IMR-90 (cell line): ENCODE data around the gene LMOD1. TPM values are rescaled to one million over a fixed set of nuclear protein-coding genes. Genes with fewer than 3 reads are reported as not detected.

Experiments used
- ATAC-seq: fragments of 200-7000 bp; cut with Tn5 transposase; 2 replicates; pipeline ENCODE4 v1.9.1; 2020; ENCODE audit warnings: low read depth, mild to moderate bottlenecking, moderate library complexity
- BruUV-seq: library from RNA; stranded (reverse); fragments of 400-500 nt; replicated peaks from 2 replicates; lab custom pipeline; 2021; lab: Mats Ljungman, UMichigan
- CTCF ChIA-PET: fragments of 300-600 bp; formaldehyde crosslinking; extraction: SDS; loops from one replicate; lab custom pipeline; 2021; ENCODE audit warnings: antibody characterized with exemption; lab: Yijun Ruan, JAX
- POLR2A ChIA-PET: fragments of 300-600 bp; sonication (Branson Sonifier 250); formaldehyde crosslinking; loops from one replicate; lab custom pipeline; 2022; ENCODE audit warnings: antibody characterized with exemption; ENCODE audit not compliant: unreplicated experiment; lab: Charles Lee
- DNase-seq: peaks from one replicate; pipeline ENCODE4 v3.0.0; 2013
- H2AFZ ChIP-seq: replicated peaks from 2 replicates; pipeline ENCODE3; 2013; ENCODE audit warnings: low read length, mild to moderate bottlenecking; ENCODE audit not compliant: poor library complexity
- H2AK5ac ChIP-seq: 2 replicates; pipeline ENCODE4 v1.6.1; 2013; ENCODE audit warnings: low read depth, low read length, inconsistent platforms
- H2AK9ac ChIP-seq: replicated peaks from 2 replicates; pipeline ENCODE3; 2013; ENCODE audit warnings: mild to moderate bottlenecking, low read depth, low read length, moderate library complexity; ENCODE audit not compliant: poor library complexity
- H2BK120ac ChIP-seq: 2 replicates; pipeline ENCODE4 v1.6.1; 2013; ENCODE audit warnings: low read depth, low read length, inconsistent platforms
- H2BK15ac ChIP-seq: 3 replicates; pipeline ENCODE4 v1.6.1; 2013; ENCODE audit warnings: low read depth, low read length, inconsistent platforms
- H2BK20ac ChIP-seq: 2 replicates; pipeline ENCODE4 v1.6.1; 2013; ENCODE audit warnings: low read depth, mild to moderate bottlenecking, inconsistent platforms, low read length, moderate library complexity
- H2BK5ac ChIP-seq: 2 replicates; pipeline ENCODE4 v1.6.1; 2013; ENCODE audit warnings: mild to moderate bottlenecking, low read depth, low read length, inconsistent platforms; ENCODE audit not compliant: poor library complexity, severe bottlenecking
- H3K14ac ChIP-seq: replicated peaks from 2 replicates; pipeline ENCODE4 v1.6.1; 2013; ENCODE audit warnings: low read depth, low read length, inconsistent platforms
- H3K18ac ChIP-seq: 2 replicates; pipeline ENCODE4 v1.6.1; 2013; ENCODE audit warnings: low read depth, low read length, control low read depth
- H3K23ac ChIP-seq: 2 replicates; pipeline ENCODE4 v1.6.1; 2013; ENCODE audit warnings: low read depth, low read length, inconsistent platforms
- H3K27ac ChIP-seq: 2 replicates; pipeline ENCODE4 v1.5.1; 2013; ENCODE audit warnings: mild to moderate bottlenecking, control low read depth, low read length; ENCODE audit not compliant: insufficient read depth
- H3K27me3 ChIP-seq: 2 replicates; pipeline ENCODE4 v1.6.1; 2013; ENCODE audit warnings: low read length; ENCODE audit not compliant: control insufficient read depth, insufficient read depth
- H3K36me3 ChIP-seq: 2 replicates; pipeline ENCODE4 v1.6.1; 2013; ENCODE audit warnings: low read length, mixed read lengths; ENCODE audit not compliant: control insufficient read depth, insufficient read depth
- H3K4ac ChIP-seq: 2 replicates; pipeline ENCODE4 v1.6.1; 2013; ENCODE audit warnings: low read depth, low read length, inconsistent platforms
- H3K4me1 ChIP-seq: 2 replicates; pipeline ENCODE4 v1.6.1; 2013; ENCODE audit warnings: low read length, mixed read lengths; ENCODE audit not compliant: control insufficient read depth, insufficient read depth
- H3K4me2 ChIP-seq: 2 replicates; pipeline ENCODE4 v1.6.1; 2013; ENCODE audit warnings: low read depth, mild to moderate bottlenecking, control low read depth, low read length, moderate library complexity
- H3K4me3 ChIP-seq: 2 replicates; pipeline ENCODE4 v1.5.1; 2013; ENCODE audit warnings: low read depth, mild to moderate bottlenecking, control low read depth, low read length, moderate library complexity; ENCODE audit not compliant: insufficient read depth
- H3K56ac ChIP-seq: 2 replicates; pipeline ENCODE4 v1.6.1; 2013; ENCODE audit warnings: low read length, inconsistent platforms; ENCODE audit not compliant: insufficient read depth; ENCODE audit errors: extremely low read depth
- H3K79me1 ChIP-seq, 2 experiments: 2 replicates each; pipeline ENCODE4 v1.6.1; 2013; ENCODE audit warnings: low read length in 2 of 2, inconsistent platforms in 1 of 2, low read depth in 1 of 2
- H3K9ac ChIP-seq: 2 replicates; pipeline ENCODE4 v1.6.1; 2013; ENCODE audit warnings: low read depth, low read length, control low read depth
- H3K9me1 ChIP-seq: 2 replicates; pipeline ENCODE4 v1.6.1; 2013; ENCODE audit warnings: low read length, inconsistent platforms; ENCODE audit not compliant: insufficient read depth
- H3K9me3 ChIP-seq: 2 replicates; pipeline ENCODE4 v1.6.1; 2013; ENCODE audit warnings: low read length; ENCODE audit not compliant: control insufficient read depth, insufficient read depth
- H4K20me1 ChIP-seq: 2 replicates; pipeline ENCODE4 v1.6.1; 2013; ENCODE audit warnings: low read length, inconsistent platforms; ENCODE audit not compliant: insufficient read depth
- H4K5ac ChIP-seq: 2 replicates; pipeline ENCODE4 v1.6.1; 2013; ENCODE audit warnings: mild to moderate bottlenecking, low read depth, low read length, control low read depth
- H4K8ac ChIP-seq, 2 experiments: 2 replicates each; pipeline ENCODE4 v1.6.1; 2013; ENCODE audit warnings: low read depth in 2 of 2, low read length in 2 of 2, control low read depth in 1 of 2, inconsistent platforms in 1 of 2
- H4K91ac ChIP-seq: 2 replicates; pipeline ENCODE4 v1.6.1; 2013; ENCODE audit warnings: low read depth, low read length, inconsistent platforms; ENCODE audit not compliant: insufficient read depth
- CEBPB ChIP-seq: IDR thresholded peaks from 2 replicates; pipeline ENCODE4 v1.6.1; 2012; ENCODE audit warnings: low read depth, low read length, improper control_type of control experiment
- FOS ChIP-seq: fragments of 150-350 bp; IDR thresholded peaks from 2 replicates; pipeline ENCODE4 v1.6.1; 2016; ENCODE audit warnings: low read depth, low read length
- MAFK ChIP-seq: IDR thresholded peaks from 2 replicates; pipeline ENCODE4 v1.6.1; 2012; ENCODE audit warnings: low read depth, low read length, improper control_type of control experiment
- MXI1 ChIP-seq: IDR thresholded peaks from 2 replicates; pipeline ENCODE4 v1.6.1; 2012; ENCODE audit warnings: low read depth, mild to moderate bottlenecking, low read length, moderate library complexity, borderline replicate concordance
- USF2 ChIP-seq: fragments of 150-350 bp; IDR thresholded peaks from 2 replicates; pipeline ENCODE4 v1.6.1; 2017; ENCODE audit warnings: mild to moderate bottlenecking, antibody characterized with exemption, low read length, low read depth
- WGBS, 2 experiments: methylation state at CpG; one replicate each; pipeline versions ENCODE4 v1.1.5 to v1.1.7; 2013; ENCODE audit warnings: missing lambda C conversion rate in 2 of 2; ENCODE audit not compliant: insufficient read length in 1 of 2; ENCODE audit errors: extremely low coverage in 2 of 2; 5-methylcytosine and 5-hydroxymethylcytosine counted together
- dilution Hi-C: fragments of 300-500 bp; cut with HindIII; formaldehyde crosslinking; loops from one replicate; pipeline ENCODE4 v1.14.3; 2018; ENCODE audit warnings: low sequenced_read_pairs; ENCODE audit not compliant: unreplicated experiment
- in situ Hi-C: fragments of 300-500 bp; cut with MboI; formaldehyde crosslinking; loops from 3 replicates; pipeline ENCODE4 v1.14.3; 2019; ENCODE audit warnings: low sequenced_read_pairs, inconsistent platforms, mixed read lengths
- intact Hi-C: fragments of 100-400 bp; cut with micrococcal nuclease; formaldehyde crosslinking; loops from 2 replicates; pipeline ENCODE4 v1.10.0; 2022
- polyA plus RNA-seq, 3 experiments: library from polyadenylated mRNA; depleted of rRNA; stranded (reverse); fragments of >200 nt; gene quantifications; 2 replicates each; pipeline ENCODE4 v1.2.3, GENCODE V29; 2012; ENCODE audit warnings: low replicate concordance in 1 of 3
- total RNA-seq: library from RNA; depleted of rRNA; stranded (reverse); fragments of >200 nt; gene quantifications from 2 replicates; pipeline ENCODE4 v1.2.3, GENCODE V29; 2012

Gene LMOD1
- total and polyA plus RNA-seq, 2 of the 4 experiments (the other 2 are of a cell fraction) = 51.7 to 53.2 TPM

GRCh38 chr1:201944639-201945038 is 1.7 kb downstream of the LMOD1 start:
- DNase-seq = peak; percentile 21
- Histone ChIP-seq H3K9ac (peak overlapping the region; percentile 94), H3K27me3 (no peaks in the 10 kb centered on the region), H3K9me3 (no peaks in the 10 kb centered on the region), H2BK5ac (peak overlapping the region; percentile 79), H3K27ac (peak overlapping the region; percentile 0; the same call in 1 of the 2 replicates), H3K56ac (peak overlapping the region; percentile 62; the same call in 1 of the 2 replicates), H2AFZ (no peak overlapping the region), H2AK5ac (0 out of 2 replicates have a peak overlapping the region, but pooled peaks have one; percentile 45), H2BK20ac (no peak overlapping the region; the same call in 1 of the 2 replicates), H3K36me3 (peaks cover 4% of the 10 kb centered on the region; the same call in 1 of the 2 replicates), H3K18ac (peak overlapping the region; percentile 23; the same call in 1 of the 2 replicates), H2BK120ac (peak overlapping the region; percentile 53; the same call in 1 of the 2 replicates), H3K4me2 (peak overlapping the region; percentile 73), H3K9me1 (peaks cover 28% of the 10 kb centered on the region), H2AK9ac (peak overlapping the region; percentile 51), H4K8ac (peak overlapping the region in 1 of 2 experiments; percentile 15; a peak in 1 of 4 replicates), H2BK15ac (peak overlapping the region; percentile 34; the same call in 1 of the 3 replicates), H3K4me1 (peaks cover 31% of the 10 kb centered on the region), H3K79me1 (peaks cover 20 to 66% of the 10 kb centered on the region in 2 experiments), H4K5ac (0 out of 2 replicates have a peak overlapping the region, but pooled peaks have one; percentile 38), H4K91ac (peak overlapping the region; percentile 24; the same call in 1 of the 2 replicates), H3K4ac (peak overlapping the region; percentile 89; the same call in 1 of the 2 replicates), H4K20me1 (peaks cover 23% of the 10 kb centered on the region), H3K4me3 (peak overlapping the region; percentile 72), H3K14ac (peak overlapping the region; percentile 95), H3K23ac (peak overlapping the region; percentile 57)
- intact Hi-C loops = no loop called here
- dilution Hi-C loops = no loop called here
- in situ Hi-C loops = no loop called here
- ATAC-seq = no peak
- no CpG with 5 or more reads among the region's 3 CpGs for WGBS, 2 experiments
- TF ChIP-seq USF2 (no peak), CEBPB (no peak), MAFK (no peak), MXI1 (no peak), FOS (no peak)
- POLR2A ChIA-PET = interaction anchor here (2.1 to 2.9 kb wide), 2 partner anchors 41 to 49 kb away, joined by 7 to 24 read pairs; no protein-coding TSS in a partner anchor
- CTCF ChIA-PET = interaction anchor here (1.3 to 3.6 kb wide), 3 partner anchors 9 to 48 kb away, joined by 4 to 27 read pairs (median 6); no protein-coding TSS in a partner anchor
- no TSS peak for BruUV-seq
